Erythroblast (primary cell): ENCODE results near the gene ADAMTS9.

Experiments
- GATA1 ChIP-seq: IDR thresholded peaks from 2 replicates; pipeline ENCODE4 v1.6.1; 2011; ENCODE audit warnings: low read depth, mild to moderate bottlenecking, control low read depth, low read length, moderate library complexity
- POLR2A ChIP-seq: IDR thresholded peaks from 2 replicates; pipeline ENCODE4 v1.6.1; 2011; ENCODE audit warnings: mild to moderate bottlenecking, low read length

DNA sequence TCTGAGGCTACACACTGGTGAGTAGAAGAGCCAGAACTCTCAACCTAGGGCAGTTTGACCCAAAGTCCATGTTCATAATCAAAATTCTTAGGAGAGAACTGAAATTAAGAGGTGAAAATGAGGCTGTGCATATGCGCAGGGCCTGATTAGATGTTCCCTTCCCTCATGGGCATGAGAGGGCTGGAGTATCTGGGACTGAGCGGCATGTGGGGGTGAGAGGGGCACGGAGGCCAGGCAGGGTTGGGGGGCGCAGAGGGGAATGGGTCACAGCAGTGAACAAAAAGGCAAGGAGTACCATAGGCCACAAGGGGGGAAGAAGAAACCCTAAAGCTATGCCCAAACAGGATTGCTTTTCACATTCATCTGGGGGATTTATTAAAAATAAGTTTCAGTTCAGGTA lies 31.3 kb downstream of the ADAMTS9 start:
- TF ChIP-seq POLR2A (no peak), GATA1 (no peak)
